Measurements from ENCODE around the gene NYAP2.

DNA sequence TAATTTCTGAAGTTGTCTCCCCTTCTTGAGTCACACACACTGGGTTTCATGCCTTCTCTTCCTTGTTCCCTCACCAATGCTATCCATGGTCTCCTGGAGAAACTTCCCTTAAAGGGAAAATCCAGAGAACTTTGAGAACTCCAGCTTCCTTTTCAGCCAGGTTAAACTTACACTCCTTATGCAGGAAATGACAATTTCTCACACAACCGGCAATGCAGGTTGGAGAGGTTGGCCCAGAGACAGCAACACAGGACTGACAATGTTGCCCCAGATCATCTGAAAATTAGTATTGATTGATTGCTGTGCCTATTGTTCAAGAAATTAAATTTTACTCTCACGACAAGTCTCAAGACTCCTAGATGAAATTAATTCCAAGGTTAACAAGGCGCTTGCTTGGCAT, 292.2 kb downstream of the NYAP2 start:
- TF ChIP-seq, protein P1, sequence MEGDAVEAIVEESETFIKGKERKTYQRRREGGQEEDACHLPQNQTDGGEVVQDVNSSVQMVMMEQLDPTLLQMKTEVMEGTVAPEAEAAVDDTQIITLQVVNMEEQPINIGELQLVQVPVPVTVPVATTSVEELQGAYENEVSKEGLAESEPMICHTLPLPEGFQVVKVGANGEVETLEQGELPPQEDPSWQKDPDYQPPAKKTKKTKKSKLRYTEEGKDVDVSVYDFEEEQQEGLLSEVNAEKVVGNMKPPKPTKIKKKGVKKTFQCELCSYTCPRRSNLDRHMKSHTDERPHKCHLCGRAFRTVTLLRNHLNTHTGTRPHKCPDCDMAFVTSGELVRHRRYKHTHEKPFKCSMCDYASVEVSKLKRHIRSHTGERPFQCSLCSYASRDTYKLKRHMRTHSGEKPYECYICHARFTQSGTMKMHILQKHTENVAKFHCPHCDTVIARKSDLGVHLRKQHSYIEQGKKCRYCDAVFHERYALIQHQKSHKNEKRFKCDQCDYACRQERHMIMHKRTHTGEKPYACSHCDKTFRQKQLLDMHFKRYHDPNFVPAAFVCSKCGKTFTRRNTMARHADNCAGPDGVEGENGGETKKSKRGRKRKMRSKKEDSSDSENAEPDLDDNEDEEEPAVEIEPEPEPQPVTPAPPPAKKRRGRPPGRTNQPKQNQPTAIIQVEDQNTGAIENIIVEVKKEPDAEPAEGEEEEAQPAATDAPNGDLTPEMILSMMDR (conservative IDR thresholded peaks at IDR 0.05 in 1 of 2, IDR thresholded peaks at IDR 0.05 in 1 of 2; ENCODE audit: low read depth in 1 of 2, low read length in 2 of 2) = no peak
- TF ChIP-seq EZH2 (IDR thresholded peaks at IDR 0.05; ENCODE audit: low read length, missing control alignments) = no peak
